H1 (cell line): ENCODE measurements around the gene OR14I1. TPM values are rescaled to one million over a fixed set of nuclear protein-coding genes. Genes with fewer than 3 reads are reported as not detected.

Experiments
- CTCF ChIA-PET: fragments of 300-600 bp; sonication (Branson Sonifier 250); formaldehyde crosslinking; loops from one replicate; lab custom pipeline; 2021; ENCODE audit not compliant: partially characterized antibody; lab: Charles Lee
- POLR2A ChIA-PET: fragments of 300-600 bp; sonication (Branson Sonifier 250); formaldehyde crosslinking; loops from one replicate; lab custom pipeline; 2021; ENCODE audit warnings: inconsistent platforms; ENCODE audit not compliant: partially characterized antibody; lab: Charles Lee
- DNase-seq, 2 experiments: peaks; one replicate each; pipeline versions ENCODE4 v3.0.0 to v3.0.0-alpha.2; 2010 to 2022; ENCODE audit warnings: low spot score in 2 of 2, low read depth in 1 of 2, mixed read lengths in 1 of 2
- FAIRE-seq: peaks from 2 replicates; lab custom pipeline; 2011; peaks lifted over from hg19 to GRCh38; lab: Jason Lieb, UNC
- H2AFZ ChIP-seq: 2 replicates; pipeline ENCODE4 v1.8.1; 2012; ENCODE audit warnings: low read length, inconsistent platforms
- H2AK5ac ChIP-seq: 2 replicates; pipeline ENCODE4 v1.6.1; 2013; ENCODE audit warnings: low read depth, low read length
- H2BK120ac ChIP-seq: replicated peaks from 2 replicates; pipeline ENCODE3; 2013; ENCODE audit warnings: low read depth, low read length, inconsistent platforms
- H2BK12ac ChIP-seq: 2 replicates; pipeline ENCODE4 v1.6.1; 2013; ENCODE audit warnings: low read depth, low read length
- H2BK15ac ChIP-seq: 2 replicates; pipeline ENCODE4 v1.6.1; 2013; ENCODE audit warnings: low read length
- H2BK20ac ChIP-seq: 2 replicates; pipeline ENCODE4 v1.6.1; 2013; ENCODE audit warnings: low read length
- H2BK5ac ChIP-seq: 2 replicates; pipeline ENCODE4 v1.6.1; 2013; ENCODE audit warnings: low read depth, low read length
- H3K14ac ChIP-seq: 2 replicates; pipeline ENCODE4 v1.6.1; 2013; ENCODE audit warnings: inconsistent platforms; ENCODE audit not compliant: insufficient read length
- H3K18ac ChIP-seq: 2 replicates; pipeline ENCODE4 v1.6.1; 2013; ENCODE audit warnings: low read length; ENCODE audit errors: extremely low read depth
- H3K23ac ChIP-seq: 2 replicates; pipeline ENCODE4 v1.6.1; 2013; ENCODE audit warnings: inconsistent platforms; ENCODE audit not compliant: insufficient read length
- H3K23me2 ChIP-seq: 2 replicates; pipeline ENCODE4 v1.6.1; 2013; ENCODE audit warnings: low read depth, low read length
- H3K27ac ChIP-seq: 2 replicates; pipeline ENCODE4 v1.6.1; 2011; ENCODE audit warnings: low read depth, low read length, inconsistent platforms
- H3K27me3 ChIP-seq, 4 experiments: replicated peaks in 1 of 4; 1 replicate in 1 of 4; 2 replicates in 3 of 4; pipeline versions ENCODE4 v1.6.1 to v1.8.1; 2011 to 2013; ENCODE audit warnings: low read length in 3 of 4, mild to moderate bottlenecking in 3 of 4, inconsistent platforms in 2 of 4, mixed read lengths in 2 of 4, moderate library complexity in 1 of 4; ENCODE audit not compliant: control insufficient read depth in 3 of 4, insufficient read depth in 3 of 4; ENCODE audit errors: extremely low read depth in 1 of 4
- H3K36me3 ChIP-seq, 4 experiments: 2 replicates each; pipeline versions ENCODE4 v1.6.1 to v1.8.1; 2011 to 2013; ENCODE audit warnings: mild to moderate bottlenecking in 4 of 4, low read length in 3 of 4, moderate library complexity in 2 of 4, control low read depth in 1 of 4, inconsistent platforms in 1 of 4; ENCODE audit not compliant: insufficient read depth in 4 of 4, control insufficient read depth in 2 of 4
- H3K4ac ChIP-seq: replicated peaks from 2 replicates; pipeline ENCODE3; 2013; ENCODE audit warnings: low read length, low read depth, mixed read lengths, inconsistent platforms; ENCODE audit not compliant: insufficient read length
- H3K4me1 ChIP-seq, 4 experiments: replicated peaks in 1 of 4; 1 replicate in 1 of 4; 2 replicates in 3 of 4; pipeline versions ENCODE4 v1.6.1 to v1.8.1; 2011 to 2013; ENCODE audit warnings: low read length in 3 of 4, inconsistent platforms in 2 of 4, mixed read lengths in 1 of 4; ENCODE audit not compliant: insufficient read depth in 4 of 4, control insufficient read depth in 3 of 4
- H3K4me2 ChIP-seq, 2 experiments: 2 replicates each; pipeline versions ENCODE4 v1.6.1 to v1.8.1; 2011 to 2013; ENCODE audit warnings: low read depth in 2 of 2, low read length in 2 of 2, control low read depth in 1 of 2, inconsistent platforms in 1 of 2, mild to moderate bottlenecking in 1 of 2; ENCODE audit not compliant: insufficient read depth in 1 of 2
- H3K4me3 ChIP-seq, 4 experiments: fragments of 200-600, 300-600 bp in 1 of 4; sonication (generic), shearing (Covaris generic), sonication (Bioruptor Twin) in 1 of 4; 2 replicates each; pipeline versions ENCODE4 v1.5.1 to v1.8.1; 2011 to 2016; ENCODE audit warnings: low read length in 4 of 4, low read depth in 3 of 4, control low read depth in 2 of 4, inconsistent platforms in 2 of 4, mild to moderate bottlenecking in 2 of 4, mixed read lengths in 1 of 4, moderate library complexity in 1 of 4; ENCODE audit not compliant: insufficient read depth in 2 of 4; ENCODE audit errors: extremely low read depth in 1 of 4
- H3K56ac ChIP-seq: replicated peaks from 2 replicates; pipeline ENCODE3; 2013; ENCODE audit warnings: low read depth, mild to moderate bottlenecking, mixed read lengths, low read length, inconsistent platforms; ENCODE audit not compliant: insufficient read length
- H3K79me1 ChIP-seq: 2 replicates; pipeline ENCODE4 v1.6.1; 2013; ENCODE audit warnings: low read depth, low read length, control low read depth
- H3K79me2 ChIP-seq, 2 experiments: 2 replicates each; pipeline versions ENCODE4 v1.6.1 to v1.8.1; 2012 to 2013; ENCODE audit warnings: low read length in 2 of 2, mild to moderate bottlenecking in 2 of 2, inconsistent platforms in 1 of 2; ENCODE audit not compliant: insufficient read depth in 2 of 2, control insufficient read depth in 1 of 2
- H3K9ac ChIP-seq, 4 experiments: replicated peaks in 1 of 4; 1 replicate in 1 of 4; 2 replicates in 3 of 4; pipeline versions ENCODE4 v1.6.1 to v1.8.1; 2011 to 2013; ENCODE audit warnings: low read depth in 3 of 4, low read length in 3 of 4, control low read depth in 2 of 4, mild to moderate bottlenecking in 2 of 4, moderate library complexity in 2 of 4, inconsistent platforms in 1 of 4; ENCODE audit errors: extremely low read depth in 1 of 4
- H3K9me3 ChIP-seq, 2 experiments: 2 replicates each; pipeline versions ENCODE4 v1.6.1 to v1.8.1; 2012 to 2013; ENCODE audit warnings: mild to moderate bottlenecking in 2 of 2, moderate library complexity in 2 of 2, control low read depth in 1 of 2, inconsistent platforms in 1 of 2, low read depth in 1 of 2, low read length in 1 of 2, mixed read lengths in 1 of 2; ENCODE audit not compliant: insufficient read depth in 2 of 2
- H4K20me1 ChIP-seq, 2 experiments: replicated peaks in 1 of 2; 2 replicates each; pipeline versions ENCODE3 to v1.8.1; 2011 to 2013; ENCODE audit warnings: inconsistent platforms in 2 of 2, low read length in 2 of 2, mild to moderate bottlenecking in 1 of 2; ENCODE audit not compliant: insufficient read depth in 2 of 2, control insufficient read depth in 1 of 2
- H4K5ac ChIP-seq: 2 replicates; pipeline ENCODE4 v1.6.1; 2013; ENCODE audit warnings: low read length, low read depth, mixed read lengths, inconsistent platforms; ENCODE audit not compliant: insufficient read length
- H4K8ac ChIP-seq: 2 replicates; pipeline ENCODE4 v1.8.0; 2013; ENCODE audit warnings: mild to moderate bottlenecking, moderate library complexity, low read length, inconsistent platforms; ENCODE audit not compliant: insufficient read depth; ENCODE audit errors: extremely low read depth
- H4K91ac ChIP-seq: replicated peaks from 2 replicates; pipeline ENCODE3; 2013; ENCODE audit warnings: low read length, mixed read lengths, inconsistent platforms; ENCODE audit not compliant: insufficient read length
- ASH2L ChIP-seq: fragments of 200-600, 300-600 bp; sonication (generic); IDR thresholded peaks from one replicate; pipeline ENCODE4 v1.7.1; 2017; ENCODE audit warnings: low read length
- CHD1 ChIP-seq: IDR thresholded peaks from 2 replicates; pipeline ENCODE4 v1.6.1; 2012; ENCODE audit warnings: low read depth, low read length, improper control_type of control experiment
- CHD2 ChIP-seq: IDR thresholded peaks from 2 replicates; pipeline ENCODE4 v1.6.1; 2012; ENCODE audit warnings: low read length, improper control_type of control experiment
- JUND ChIP-seq: IDR thresholded peaks from 2 replicates; pipeline ENCODE4 v1.6.1; 2011; ENCODE audit warnings: mild to moderate bottlenecking, improper control_type of control experiment, low read length
- MAX ChIP-seq: IDR thresholded peaks from 2 replicates; pipeline ENCODE4 v1.6.1; 2012; ENCODE audit warnings: inconsistent platforms
- TCF12 ChIP-seq: IDR thresholded peaks from 2 replicates; pipeline ENCODE4 v1.6.1; 2011; ENCODE audit warnings: low read depth, mild to moderate bottlenecking, low read length
- WGBS, 2 experiments: shearing (Covaris generic) in 1 of 2; methylation state at CpG; one replicate each; pipeline versions ENCODE4 v1.1.6 to v1.1.7; 2013 to 2015; ENCODE audit warnings: low lambda C conversion rate in 2 of 2, mixed read lengths in 2 of 2, inconsistent platforms in 1 of 2, low coverage in 1 of 2, missing lambda C conversion rate in 1 of 2; ENCODE audit not compliant: insufficient replicate concordance in 2 of 2, insufficient coverage in 1 of 2, insufficient read length in 1 of 2; ENCODE audit errors: extremely low coverage in 1 of 2, missing lambda C conversion rate in 1 of 2; 5-methylcytosine and 5-hydroxymethylcytosine counted together
- polyA plus RNA-seq, 7 experiments: library from polyadenylated mRNA; depleted of rRNA in 3 of 7; stranded (reverse) in 5 of 7; unstranded in 2 of 7; fragments of >200 nt in 5 of 7; fragments of 200-250 nt in 2 of 7; gene quantifications; 1 replicate in 5 of 7; 2 replicates in 1 of 7; 4 replicates in 1 of 7; pipeline versions ENCODE4 v1.2.1 to v1.2.3, GENCODE V29; 2011 to 2013; ENCODE audit warnings: missing spikeins in 2 of 7, mixed read lengths in 2 of 7
- total RNA-seq: library from RNA; stranded (reverse); fragmentation: NEBNext Ultra II Directional; extraction: Animal tissue kit (Norgen Biotek cat#: 25700); gene quantifications from 2 replicates; pipeline ENCODE4 v1.2.1, GENCODE V29; 2021

The OR14I1 gene
- total and polyA plus RNA-seq, 2 of the 8 experiments (the other 6 are each of a cell fraction or from before 2014, with no cell fraction given): not detected

GRCh38 chr1:248688527-248689298, 13.9 kb downstream of the OR14I1 start:
- Histone ChIP-seq H3K18ac (no peak overlapping the region), H3K9me3 (peaks cover 56 to 60% of the 10 kb centered on the region in 2 experiments), H3K27me3 (no peaks in the 10 kb centered on the region), H4K5ac (no peak overlapping the region), H4K91ac (no peak overlapping the region), H3K4me1 (no peaks in the 10 kb centered on the region), H3K14ac (no peak overlapping the region), H3K36me3 (no peaks in the 10 kb centered on the region), H4K8ac (no peak overlapping the region), H2BK12ac (no peak overlapping the region), H3K79me2 (no peaks in the 10 kb centered on the region), H3K4me3 (no peak overlapping the region), H3K4me2 (no peak overlapping the region), H3K9ac (no peak overlapping the region), H2BK15ac (no peak overlapping the region), H3K56ac (no peak overlapping the region), H2BK5ac (no peak overlapping the region), H3K23me2 (no peaks in the 10 kb centered on the region), H2AFZ (no peak overlapping the region), H3K4ac (no peak overlapping the region), H2BK120ac (no peak overlapping the region), H2BK20ac (no peak overlapping the region), H2AK5ac (no peak overlapping the region), H4K20me1 (no peaks in the 10 kb centered on the region), H3K79me1 (no peaks in the 10 kb centered on the region), H3K27ac (no peak overlapping the region), H3K23ac (no peak overlapping the region)
- WGBS, 2 experiments: 82% methylated on average over 4 of the region's 4 CpGs; no CpG with 5 or more reads in 1 of the 2 experiments
- no peak for DNase-seq
- ChIA-PET POLR2A (no interaction called here), CTCF (no interaction called here)
- TF ChIP-seq JUND (no peak), TCF12 (no peak), CHD2 (no peak), CHD1 (no peak), ASH2L (no peak), MAX (no peak)
- no peak for FAIRE-seq
